ENCODE results near the gene RIOK2. TPM values are rescaled to one million over a fixed set of nuclear protein-coding genes. Genes with fewer than 3 reads are reported as not detected.

The RIOK2 gene
- total and polyA plus RNA-seq, 9 of the 15 experiments (the other 6 are each of a cell fraction or from before 2014, with no cell fraction given) = 22.9 to 97.6 (median 47.8) TPM

GRCh38 chr5:97148288-97148687, 34.8 kb downstream of the RIOK2 start (continued):
- no peak for TF ChIP-seq RNF219 (CRISPR knock-in tag; IDR thresholded peaks at IDR 0.05)
- TF ChIP-seq BCLAF1 (IDR thresholded peaks at IDR 0.05; ENCODE audit: borderline replicate concordance in 1 of 2, control insufficient read depth in 1 of 2, low read depth in 2 of 2, low read length in 1 of 2) = no peak
- TF ChIP-seq ZC3H4 (CRISPR knock-in tag; IDR thresholded peaks at IDR 0.05; ENCODE audit: borderline replicate concordance) = no peak
- TF ChIP-seq DNMT1 (IDR thresholded peaks at IDR 0.05) = no peak
- TF ChIP-seq KLF1 (tag; IDR thresholded peaks at IDR 0.05) = no peak
- no peak for TF ChIP-seq ARID1B (IDR thresholded peaks at IDR 0.05)

All from K562 (cell line).